Neuronal stem cell (in vitro differentiated cells): ENCODE results near the gene E4F1.

Source experiments
- DNase-seq: peaks from one replicate; pipeline ENCODE4 v3.0.0-alpha.2; 2013; ENCODE audit warnings: low spot score
- H2AFZ ChIP-seq: one replicate; pipeline ENCODE4 v1.6.1; 2013; ENCODE audit warnings: mild to moderate bottlenecking, low read length, inconsistent platforms
- H2AK5ac ChIP-seq: 2 replicates; pipeline ENCODE4 v1.6.1; 2013; ENCODE audit warnings: low read depth, mild to moderate bottlenecking, inconsistent platforms, low read length, moderate library complexity, mixed read lengths
- H2BK120ac ChIP-seq: 2 replicates; pipeline ENCODE4 v1.6.1; 2013; ENCODE audit warnings: low read depth, mild to moderate bottlenecking, inconsistent platforms, low read length, moderate library complexity, mixed read lengths
- H2BK12ac ChIP-seq: one replicate; pipeline ENCODE4 v1.6.1; 2013; ENCODE audit warnings: low read length, inconsistent platforms
- H2BK15ac ChIP-seq: 2 replicates; pipeline ENCODE4 v1.6.1; 2013; ENCODE audit warnings: mild to moderate bottlenecking, low read length, inconsistent platforms, mixed read lengths
- H2BK5ac ChIP-seq: one replicate; pipeline ENCODE4 v1.6.1; 2013; ENCODE audit warnings: inconsistent platforms, mild to moderate bottlenecking, low read length, moderate library complexity
- H3K14ac ChIP-seq: one replicate; pipeline ENCODE4 v1.6.1; 2013; ENCODE audit warnings: low read length, inconsistent platforms
- H3K18ac ChIP-seq: 2 replicates; pipeline ENCODE4 v1.6.1; 2013; ENCODE audit warnings: low read length, inconsistent platforms
- H3K23ac ChIP-seq: 2 replicates; pipeline ENCODE4 v1.6.1; 2013; ENCODE audit warnings: low read depth, mild to moderate bottlenecking, mixed read lengths, low read length, inconsistent platforms; ENCODE audit not compliant: poor library complexity
- H3K27ac ChIP-seq: replicated peaks from 3 replicates; pipeline ENCODE4 v1.5.1; 2013; ENCODE audit warnings: low read length, inconsistent platforms
- H3K27me3 ChIP-seq, 3 experiments: 2 replicates each; pipeline ENCODE4 v1.6.1; 2013; ENCODE audit warnings: low read length in 3 of 3, mild to moderate bottlenecking in 2 of 3, inconsistent platforms in 1 of 3, low read depth in 1 of 3, mixed read lengths in 1 of 3, moderate library complexity in 1 of 3; ENCODE audit not compliant: control insufficient read depth in 3 of 3, insufficient read depth in 3 of 3
- H3K36me3 ChIP-seq, 2 donors: replicated peaks in 1 of 2; 2 replicates each; pipeline ENCODE4 v1.6.1; 2013; ENCODE audit warnings: low read length in 2 of 2; ENCODE audit not compliant: control insufficient read depth in 2 of 2, insufficient read depth in 2 of 2
- H3K4ac ChIP-seq: 2 replicates; pipeline ENCODE4 v1.6.1; 2013; ENCODE audit warnings: inconsistent platforms, mild to moderate bottlenecking, low read length, moderate library complexity
- H3K4me1 ChIP-seq, 2 donors: 1 replicate in 1 of 2; 2 replicates in 1 of 2; pipeline ENCODE4 v1.6.1; 2013; ENCODE audit warnings: low read length in 2 of 2, low read depth in 1 of 2; ENCODE audit not compliant: control insufficient read depth in 2 of 2, insufficient read depth in 1 of 2
- H3K4me2 ChIP-seq: one replicate; pipeline ENCODE4 v1.6.1; 2013; ENCODE audit warnings: mild to moderate bottlenecking, low read length, inconsistent platforms; ENCODE audit not compliant: insufficient read depth, poor library complexity, severe bottlenecking
- H3K4me3 ChIP-seq, 2 donors: 2 replicates each; pipeline ENCODE4 v1.5.1; 2013; ENCODE audit warnings: low read length in 2 of 2, mild to moderate bottlenecking in 2 of 2, inconsistent platforms in 1 of 2, moderate library complexity in 1 of 2
- H3K79me1 ChIP-seq: one replicate; pipeline ENCODE4 v1.6.1; 2013; ENCODE audit warnings: low read depth, mild to moderate bottlenecking, inconsistent platforms, low read length, moderate library complexity
- H3K9ac ChIP-seq: one replicate; pipeline ENCODE4 v1.6.1; 2013; ENCODE audit warnings: mild to moderate bottlenecking, low read depth, low read length, inconsistent platforms; ENCODE audit not compliant: poor library complexity
- H3K9me3 ChIP-seq, 2 donors: replicated peaks in 1 of 2; 2 replicates each; pipeline versions ENCODE3 to v1.6.1; 2013; ENCODE audit warnings: low read length in 2 of 2, mild to moderate bottlenecking in 2 of 2, inconsistent platforms in 1 of 2, low read depth in 1 of 2, mixed read lengths in 1 of 2, moderate library complexity in 1 of 2; ENCODE audit not compliant: control insufficient read depth in 2 of 2, insufficient read depth in 1 of 2
- H4K8ac ChIP-seq: one replicate; pipeline ENCODE4 v1.6.1; 2013; ENCODE audit warnings: low read depth, mild to moderate bottlenecking, inconsistent platforms, low read length, moderate library complexity
- H4K91ac ChIP-seq: one replicate; pipeline ENCODE4 v1.6.1; 2013; ENCODE audit warnings: low read length, low read depth, mild to moderate bottlenecking, inconsistent platforms; ENCODE audit not compliant: poor library complexity
- WGBS, 2 donors: extraction: QIAGEN DNeasy Blood & Tissue Kit; methylation state at CpG; one replicate each; pipeline ENCODE4 v1.1.7; 2013; ENCODE audit warnings: missing lambda C conversion rate in 2 of 2, mixed read lengths in 1 of 2; ENCODE audit not compliant: insufficient read length in 2 of 2, insufficient replicate concordance in 1 of 2; ENCODE audit errors: extremely low coverage in 2 of 2; 5-methylcytosine and 5-hydroxymethylcytosine counted together

E4F1 gene

GRCh38 chr16:2189252-2189893, 34.0 kb upstream of the E4F1 start:
- no peaks in the 10 kb centered on the region for H3K36me3 ChIP-seq
- H3K27me3 ChIP-seq: no peaks in the 10 kb centered on the region
- no peak overlapping the region for H4K91ac ChIP-seq
- H2AK5ac ChIP-seq: no peak overlapping the region
- H3K4me2 ChIP-seq: no peak overlapping the region
- H3K4ac ChIP-seq: peak overlapping the region; percentile 37
- H4K8ac ChIP-seq: no peak overlapping the region
- no peak overlapping the region for H3K27ac ChIP-seq
- no peak overlapping the region for H2BK120ac ChIP-seq
- no peak overlapping the region for H2BK15ac ChIP-seq
- peaks cover 0 to 10% of the 10 kb centered on the region in 2 donors for H3K4me1 ChIP-seq
- H3K79me1 ChIP-seq: no peaks in the 10 kb centered on the region
- no peak overlapping the region for H3K4me3 ChIP-seq
- WGBS, 2 donors: no CpG with 5 or more reads among the region's 25 CpGs
- no peak for DNase-seq
- H3K9ac ChIP-seq: no peak overlapping the region
- H2BK12ac ChIP-seq: no peak overlapping the region
- H2AFZ ChIP-seq: no peak overlapping the region
- H3K23ac ChIP-seq: no peak overlapping the region
- peak overlapping the region; percentile 64 for H3K18ac ChIP-seq
- H3K9me3 ChIP-seq: no peaks in the 10 kb centered on the region
- no peak overlapping the region for H3K14ac ChIP-seq
- no peak overlapping the region for H2BK5ac ChIP-seq

- no peak overlapping the region for H4K8ac ChIP-seq
- H3K9me3 ChIP-seq: no peaks in the 10 kb centered on the region
- peak overlapping the region; percentile 11 for H3K4ac ChIP-seq
- no peak overlapping the region for H4K91ac ChIP-seq
- peak overlapping the region; percentile 21 for H3K9ac ChIP-seq
- no peak overlapping the region for H2BK120ac ChIP-seq
- H3K4me3 ChIP-seq: peak overlapping the region in 1 of 2 donors; percentile 16
- peak overlapping the region; percentile 22 for H2BK12ac ChIP-seq
- peaks cover 0 to 5% (median 0%) of the 10 kb centered on the region in 3 experiments for H3K27me3 ChIP-seq
- H3K23ac ChIP-seq: no peak overlapping the region
- H3K18ac ChIP-seq: peak overlapping the region; percentile 38
- peaks cover 4 to 18% of the 10 kb centered on the region in 2 donors for H3K4me1 ChIP-seq
- no CpG with 5 or more reads among the region's 24 CpGs for WGBS, 2 donors
- no peak overlapping the region for H2BK5ac ChIP-seq
- no peaks in the 10 kb centered on the region for H3K79me1 ChIP-seq
- peak overlapping the region; percentile 88 for H2AK5ac ChIP-seq
- no peak for DNase-seq
- no peaks in the 10 kb centered on the region for H3K36me3 ChIP-seq
- no peak overlapping the region for H3K4me2 ChIP-seq
- no peak overlapping the region for H3K27ac ChIP-seq
- no peak overlapping the region for H2BK15ac ChIP-seq
- H2AFZ ChIP-seq: peak overlapping the region; percentile 35
- H3K14ac ChIP-seq: no peak overlapping the region
These were observed 33.3 kb upstream of the E4F1 start for GRCh38 chr16:2190002-2190658.

- no CpG with 5 or more reads among the region's 25 CpGs for whole genome bisulfite sequencing, 2 donors
- H2BK15ac ChIP-seq: no peak overlapping the region
- peak overlapping the region; percentile 22 for H2BK12ac ChIP-seq
- H3K23ac ChIP-seq: no peak overlapping the region
- H3K9me3 ChIP-seq: no peaks in the 10 kb centered on the region
- H3K4me2 ChIP-seq: no peak overlapping the region
- peaks cover 0 to 11% (median 0%) of the 10 kb centered on the region in 3 experiments for H3K27me3 ChIP-seq
- no peak overlapping the region for H4K91ac ChIP-seq
- H3K9ac ChIP-seq: peak overlapping the region; percentile 60
- peaks cover 10 to 24% of the 10 kb centered on the region in 2 donors for H3K4me1 ChIP-seq
- H2BK120ac ChIP-seq: no peak overlapping the region
- H2BK5ac ChIP-seq: no peak overlapping the region
- no peak overlapping the region for H3K27ac ChIP-seq
- peak overlapping the region in 1 of 2 donors; percentile 16 for H3K4me3 ChIP-seq
- H3K4ac ChIP-seq: peak overlapping the region; percentile 53
- H3K18ac ChIP-seq: peak overlapping the region; percentile 38
- H3K79me1 ChIP-seq: no peaks in the 10 kb centered on the region
- no peak overlapping the region for H2AFZ ChIP-seq
- peak overlapping the region; percentile 88 for H2AK5ac ChIP-seq
- no peaks in the 10 kb centered on the region for H3K36me3 ChIP-seq
- no peak overlapping the region for H4K8ac ChIP-seq
- DNase-seq: no peak
- peak overlapping the region; percentile 56 for H3K14ac ChIP-seq
These were observed 32.5 kb upstream of the E4F1 start for GRCh38 chr16:2190659-2191445.

- Histone ChIP-seq H3K27me3 (peaks cover 0 to 11% (median 0%) of the 10 kb centered on the region in 3 experiments), H2BK120ac (no peak overlapping the region), H2AK5ac (no peak overlapping the region), H3K4me1 (peaks cover 10 to 24% of the 10 kb centered on the region in 2 donors), H3K9ac (no peak overlapping the region), H2BK5ac (no peak overlapping the region), H3K9me3 (no peaks in the 10 kb centered on the region), H3K23ac (no peak overlapping the region), H3K4ac (no peak overlapping the region), H3K4me2 (no peak overlapping the region), H4K8ac (no peak overlapping the region), H3K18ac (no peak overlapping the region), H3K79me1 (no peaks in the 10 kb centered on the region), H2AFZ (no peak overlapping the region), H3K4me3 (no peak overlapping the region), H3K14ac (no peak overlapping the region), H4K91ac (no peak overlapping the region), H3K36me3 (no peaks in the 10 kb centered on the region), H2BK15ac (no peak overlapping the region), H3K27ac (no peak overlapping the region), H2BK12ac (no peak overlapping the region)
- DNase-seq: no peak
- no CpG with 5 or more reads among the region's 11 CpGs for WGBS, 2 donors
These were observed 32.0 kb upstream of the E4F1 start for GRCh38 chr16:2191446-2191706.
